Posterior cingulate gyrus (tissue), 11 donors: Measurements from ENCODE around the gene LOXHD1.
A peak's percentile ranks its signal among the peaks of the same experiment; 100 is the strongest.

ENCODE experiments used
- DNase-seq, 10 donors: peaks; one replicate each; pipeline versions ENCODE4 v3.0.0 to v3.0.0-alpha.2; 2020 to 2021; ENCODE audit warnings: mixed read lengths in 3 of 10
- intact Hi-C: fragments of 100-400 bp; cut with DNase I; formaldehyde crosslinking; loops from one replicate; pipeline ENCODE4 v1.15.1; 2023

Gene LOXHD1

GRCh38 chr18:46464926-46465655 lies 191.9 kb downstream of the LOXHD1 start:
- intact Hi-C loops = no loop called here
- no peak for DNase-seq

- intact Hi-C loops = no loop called here
- DNase-seq = no peak
Observed at GRCh38 chr18:46462523-46462922, 194.5 kb downstream of the LOXHD1 start.

GRCh38 chr18:46461993-46462392 lies 195.0 kb downstream of the LOXHD1 start:
- intact Hi-C loops = no loop called here
- no peak for DNase-seq

GRCh38 chr18:46460754-46461153 lies 196.3 kb downstream of the LOXHD1 start:
- intact Hi-C loops = no loop called here
- DNase-seq = no peak

GRCh38 chr18:46459789-46460455 lies 197.1 kb downstream of the LOXHD1 start:
- DNase-seq = no peak
- intact Hi-C loops = no loop called here

- no peak for DNase-seq
- intact Hi-C loops = no loop called here
Observed at GRCh38 chr18:46458472-46458871, 198.5 kb downstream of the LOXHD1 start.

GRCh38 chr18:46456691-46457090 lies 200.3 kb downstream of the LOXHD1 start:
- DNase-seq = no peak
- intact Hi-C loops = no loop called here

GRCh38 chr18:46452820-46453219 lies 204.2 kb downstream of the LOXHD1 start:
- intact Hi-C loops = no loop called here
- DNase-seq = no peak

GRCh38 chr18:46449499-46449898 lies 207.5 kb downstream of the LOXHD1 start:
- no peak for DNase-seq
- intact Hi-C loops = no loop called here

- intact Hi-C loops = no loop called here
- DNase-seq = no peak
Observed at GRCh38 chr18:46449033-46449432, 208.0 kb downstream of the LOXHD1 start.

- intact Hi-C loops = no loop called here
- no peak for DNase-seq
Observed at GRCh38 chr18:46448347-46448746, 208.7 kb downstream of the LOXHD1 start.

GRCh38 chr18:46447792-46448191 lies 209.2 kb downstream of the LOXHD1 start:
- intact Hi-C loops = no loop called here
- DNase-seq = no peak

GRCh38 chr18:46447323-46447722 lies 209.7 kb downstream of the LOXHD1 start:
- intact Hi-C loops = no loop called here
- no peak for DNase-seq

- intact Hi-C loops = no loop called here
- DNase-seq = no peak
Observed at GRCh38 chr18:46445522-46446313, 211.3 kb downstream of the LOXHD1 start.

GRCh38 chr18:46439037-46439436 lies 218.0 kb downstream of the LOXHD1 start:
- DNase-seq = no peak
- intact Hi-C loops = no loop called here

- intact Hi-C loops = no loop called here
- peak in 1 of 10 donors; percentile 23 for DNase-seq
Observed at GRCh38 chr18:46437061-46437460, 220.0 kb downstream of the LOXHD1 start.

- intact Hi-C loops = no loop called here
- no peak for DNase-seq
Observed at GRCh38 chr18:46436621-46437020, 220.4 kb downstream of the LOXHD1 start.

GRCh38 chr18:46435031-46435430 lies 222.0 kb downstream of the LOXHD1 start:
- DNase-seq = peak in 1 of 10 donors; percentile 39
- intact Hi-C loops = no loop called here

GRCh38 chr18:46434629-46435028 lies 222.4 kb downstream of the LOXHD1 start:
- intact Hi-C loops = no loop called here
- DNase-seq = no peak

GRCh38 chr18:46433121-46433826 lies 223.7 kb downstream of the LOXHD1 start:
- intact Hi-C loops = no loop called here
- peak in 2 of 10 donors; percentile 59 to 78 for DNase-seq
